Measurements from ENCODE around the gene CDH8.

The CDH8 gene

GRCh38 chr16:61820398-61820797, 215.8 kb downstream of the CDH8 start:
- Mint-ChIP-seq H3K4me1 (no peaks in the 10 kb centered on the region), H3K27me3 (ENCODE audit: low read depth) (no peaks in the 10 kb centered on the region), H3K27ac (no peak overlapping the region), H3K4me3 (no peak overlapping the region), H3K9me3 (no peaks in the 10 kb centered on the region), H3K36me3 (ENCODE audit: low read depth) (no peaks in the 10 kb centered on the region)
- no peak for TF ChIP-seq CTCF (IDR thresholded peaks at IDR 0.05; ENCODE audit: unreplicated experiment in 3 of 3)

- no peak overlapping the region for H3K4me3 Mint-ChIP-seq
- peaks cover 8% of the 10 kb centered on the region for H3K4me1 Mint-ChIP-seq
- H3K27me3 Mint-ChIP-seq (ENCODE audit: low read depth), result no peaks in the 10 kb centered on the region
- H3K9me3 Mint-ChIP-seq, result no peaks in the 10 kb centered on the region
- no peak for TF ChIP-seq CTCF (IDR thresholded peaks at IDR 0.05; ENCODE audit: unreplicated experiment in 3 of 3)
- H3K36me3 Mint-ChIP-seq (ENCODE audit: low read depth), result no peaks in the 10 kb centered on the region
- no peak overlapping the region for H3K27ac Mint-ChIP-seq
Observed at GRCh38 chr16:61818850-61819249, 217.4 kb downstream of the CDH8 start.

- Mint-ChIP-seq H3K36me3 (ENCODE audit: low read depth) (no peaks in the 10 kb centered on the region), H3K27me3 (ENCODE audit: low read depth) (no peaks in the 10 kb centered on the region), H3K4me1 (peaks cover 8% of the 10 kb centered on the region), H3K4me3 (no peak overlapping the region), H3K27ac (no peak overlapping the region), H3K9me3 (no peaks in the 10 kb centered on the region)
- TF ChIP-seq CTCF (IDR thresholded peaks at IDR 0.05; ENCODE audit: unreplicated experiment in 3 of 3), result no peak
Observed at GRCh38 chr16:61817583-61818278, 218.5 kb downstream of the CDH8 start.

- peaks cover 15% of the 10 kb centered on the region for H3K4me1 Mint-ChIP-seq
- no peaks in the 10 kb centered on the region for H3K27me3 Mint-ChIP-seq (ENCODE audit: low read depth)
- no peaks in the 10 kb centered on the region for H3K9me3 Mint-ChIP-seq
- no peak for TF ChIP-seq CTCF (IDR thresholded peaks at IDR 0.05; ENCODE audit: unreplicated experiment in 3 of 3)
- H3K4me3 Mint-ChIP-seq, result no peak overlapping the region
- H3K27ac Mint-ChIP-seq, result peak overlapping the region in 1 of 3 experiments; percentile 38
- H3K36me3 Mint-ChIP-seq (ENCODE audit: low read depth), result no peaks in the 10 kb centered on the region
Observed at GRCh38 chr16:61814726-61815347, 221.4 kb downstream of the CDH8 start.

GRCh38 chr16:61813339-61813738, 222.9 kb downstream of the CDH8 start:
- TF ChIP-seq CTCF (IDR thresholded peaks at IDR 0.05; ENCODE audit: unreplicated experiment in 3 of 3), result no peak

GRCh38 chr16:61812251-61812650, 224.0 kb downstream of the CDH8 start:
- H3K4me3 Mint-ChIP-seq, result no peak overlapping the region
- H3K4me1 Mint-ChIP-seq, result peaks cover 17% of the 10 kb centered on the region
- H3K27me3 Mint-ChIP-seq (ENCODE audit: low read depth), result no peaks in the 10 kb centered on the region
- no peaks in the 10 kb centered on the region for H3K36me3 Mint-ChIP-seq (ENCODE audit: low read depth)
- no peak overlapping the region for H3K27ac Mint-ChIP-seq
- no peaks in the 10 kb centered on the region for H3K9me3 Mint-ChIP-seq
- TF ChIP-seq CTCF (IDR thresholded peaks at IDR 0.05; ENCODE audit: unreplicated experiment in 3 of 3), result no peak

More at GRCh38 chr16:61813339-61813738, 222.9 kb downstream of the CDH8 start:
- Mint-ChIP-seq H3K36me3 (ENCODE audit: low read depth) (no peaks in the 10 kb centered on the region), H3K27ac (no peak overlapping the region), H3K27me3 (ENCODE audit: low read depth) (no peaks in the 10 kb centered on the region), H3K4me3 (no peak overlapping the region), H3K9me3 (no peaks in the 10 kb centered on the region), H3K4me1 (peaks cover 17% of the 10 kb centered on the region)
